ENCODE data around the gene FANCI.

- TF ChIP-seq, protein P1, sequence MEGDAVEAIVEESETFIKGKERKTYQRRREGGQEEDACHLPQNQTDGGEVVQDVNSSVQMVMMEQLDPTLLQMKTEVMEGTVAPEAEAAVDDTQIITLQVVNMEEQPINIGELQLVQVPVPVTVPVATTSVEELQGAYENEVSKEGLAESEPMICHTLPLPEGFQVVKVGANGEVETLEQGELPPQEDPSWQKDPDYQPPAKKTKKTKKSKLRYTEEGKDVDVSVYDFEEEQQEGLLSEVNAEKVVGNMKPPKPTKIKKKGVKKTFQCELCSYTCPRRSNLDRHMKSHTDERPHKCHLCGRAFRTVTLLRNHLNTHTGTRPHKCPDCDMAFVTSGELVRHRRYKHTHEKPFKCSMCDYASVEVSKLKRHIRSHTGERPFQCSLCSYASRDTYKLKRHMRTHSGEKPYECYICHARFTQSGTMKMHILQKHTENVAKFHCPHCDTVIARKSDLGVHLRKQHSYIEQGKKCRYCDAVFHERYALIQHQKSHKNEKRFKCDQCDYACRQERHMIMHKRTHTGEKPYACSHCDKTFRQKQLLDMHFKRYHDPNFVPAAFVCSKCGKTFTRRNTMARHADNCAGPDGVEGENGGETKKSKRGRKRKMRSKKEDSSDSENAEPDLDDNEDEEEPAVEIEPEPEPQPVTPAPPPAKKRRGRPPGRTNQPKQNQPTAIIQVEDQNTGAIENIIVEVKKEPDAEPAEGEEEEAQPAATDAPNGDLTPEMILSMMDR (conservative IDR thresholded peaks at IDR 0.05), result no peak
- TF ChIP-seq ZFX (IDR thresholded peaks at IDR 0.05), result no peak
These were observed 87.3 kb downstream of the FANCI start for GRCh38 chr15:89330881-89331595.
